Measurements from ENCODE around the gene P3H3.

DNA sequence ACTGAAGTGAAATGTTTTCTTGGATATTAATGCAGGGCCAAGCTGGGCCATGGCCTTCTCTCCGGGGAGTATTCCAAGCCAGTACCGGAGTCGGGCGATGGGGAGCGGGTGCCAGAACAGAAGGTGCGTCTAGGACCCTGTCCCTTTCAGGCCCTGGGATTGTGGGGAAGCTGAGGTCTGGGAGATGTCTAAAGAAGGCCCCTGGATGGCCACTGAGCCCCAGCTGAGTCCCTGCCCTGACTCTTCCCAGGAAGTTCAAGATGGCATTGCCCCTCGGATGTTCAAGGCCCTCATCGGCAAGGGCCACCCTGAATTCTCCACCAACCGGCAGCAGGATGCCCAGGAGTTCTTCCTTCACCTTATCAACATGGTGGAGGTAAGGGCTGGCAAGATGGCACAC, 31.9 kb downstream of the P3H3 start:
- TF ChIP-seq POLR2AphosphoS5 (IDR thresholded peaks at IDR 0.05; ENCODE audit: low read depth, low read length) (no peak), TAF1 (IDR thresholded peaks at IDR 0.05; ENCODE audit: borderline replicate concordance, insufficient read depth, low read length) (no peak), SIN3A (IDR thresholded peaks at IDR 0.05; ENCODE audit: borderline replicate concordance, insufficient read depth, low read length) (no peak), FOXP2 (optimal IDR thresholded peaks at IDR 0.05; ENCODE audit: borderline replicate concordance, extremely low read depth, extremely low read length, insufficient read depth) (no peak)
- TF ChIP-seq, protein P1, sequence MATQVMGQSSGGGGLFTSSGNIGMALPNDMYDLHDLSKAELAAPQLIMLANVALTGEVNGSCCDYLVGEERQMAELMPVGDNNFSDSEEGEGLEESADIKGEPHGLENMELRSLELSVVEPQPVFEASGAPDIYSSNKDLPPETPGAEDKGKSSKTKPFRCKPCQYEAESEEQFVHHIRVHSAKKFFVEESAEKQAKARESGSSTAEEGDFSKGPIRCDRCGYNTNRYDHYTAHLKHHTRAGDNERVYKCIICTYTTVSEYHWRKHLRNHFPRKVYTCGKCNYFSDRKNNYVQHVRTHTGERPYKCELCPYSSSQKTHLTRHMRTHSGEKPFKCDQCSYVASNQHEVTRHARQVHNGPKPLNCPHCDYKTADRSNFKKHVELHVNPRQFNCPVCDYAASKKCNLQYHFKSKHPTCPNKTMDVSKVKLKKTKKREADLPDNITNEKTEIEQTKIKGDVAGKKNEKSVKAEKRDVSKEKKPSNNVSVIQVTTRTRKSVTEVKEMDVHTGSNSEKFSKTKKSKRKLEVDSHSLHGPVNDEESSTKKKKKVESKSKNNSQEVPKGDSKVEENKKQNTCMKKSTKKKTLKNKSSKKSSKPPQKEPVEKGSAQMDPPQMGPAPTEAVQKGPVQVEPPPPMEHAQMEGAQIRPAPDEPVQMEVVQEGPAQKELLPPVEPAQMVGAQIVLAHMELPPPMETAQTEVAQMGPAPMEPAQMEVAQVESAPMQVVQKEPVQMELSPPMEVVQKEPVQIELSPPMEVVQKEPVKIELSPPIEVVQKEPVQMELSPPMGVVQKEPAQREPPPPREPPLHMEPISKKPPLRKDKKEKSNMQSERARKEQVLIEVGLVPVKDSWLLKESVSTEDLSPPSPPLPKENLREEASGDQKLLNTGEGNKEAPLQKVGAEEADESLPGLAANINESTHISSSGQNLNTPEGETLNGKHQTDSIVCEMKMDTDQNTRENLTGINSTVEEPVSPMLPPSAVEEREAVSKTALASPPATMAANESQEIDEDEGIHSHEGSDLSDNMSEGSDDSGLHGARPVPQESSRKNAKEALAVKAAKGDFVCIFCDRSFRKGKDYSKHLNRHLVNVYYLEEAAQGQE (IDR thresholded peaks at IDR 0.05; ENCODE audit: insufficient read depth in 1 of 2, low read depth in 2 of 2, low read length in 2 of 2): no peak
